Renal cortical epithelial cell (primary cell): Measurements from ENCODE around the gene KRT78. TPM values are rescaled to one million over a fixed set of nuclear protein-coding genes. Genes with fewer than 3 reads are reported as not detected.

Experiments
- DNase-seq: peaks from one replicate; pipeline ENCODE4 v3.0.0-alpha.2; 2011; ENCODE audit warnings: low read depth
- total RNA-seq: library from RNA; depleted of rRNA; stranded (reverse); fragments of >200 nt; gene quantifications from 2 replicates; pipeline ENCODE4 v1.2.3, GENCODE V29; 2014

The KRT78 gene
- total RNA-seq, 1 donor from 2014 or later = not detected

GRCh38 chr12:52839436-52840105, 9.2 kb downstream of the KRT78 start:
- no peak for DNase-seq

- DNase-seq = no peak
Measured at GRCh38 chr12:52838609-52839435, 10.0 kb downstream of the KRT78 start.

GRCh38 chr12:52837781-52838608, 10.8 kb downstream of the KRT78 start:
- no peak for DNase-seq

- peak; percentile 67 for DNase-seq
Measured at GRCh38 chr12:52837413-52837741, 11.4 kb downstream of the KRT78 start.

- DNase-seq = no peak
Measured at GRCh38 chr12:52836491-52837412, 12.0 kb downstream of the KRT78 start.

DNA sequence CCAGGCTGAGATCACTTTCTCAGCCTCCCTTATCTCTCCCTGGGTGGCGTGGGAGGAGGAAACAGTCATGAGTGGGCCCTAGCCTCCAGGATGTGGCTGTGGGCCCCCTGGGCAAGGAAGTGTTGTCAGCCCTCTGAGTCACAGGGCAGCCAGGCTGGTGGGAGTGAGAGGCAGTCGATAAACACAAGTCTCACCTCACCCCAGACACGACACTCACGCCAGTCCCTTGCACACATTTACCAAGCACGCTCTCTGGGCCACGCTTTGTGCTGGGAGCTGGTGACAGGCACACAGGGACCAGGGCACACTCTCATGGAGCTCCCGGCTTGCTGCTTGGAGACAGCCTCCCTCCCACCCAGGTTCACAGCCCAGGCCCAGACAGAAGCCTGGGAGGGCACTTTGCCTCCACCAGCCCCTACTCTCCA, 12.7 kb downstream of the KRT78 start:
- peak; percentile 26 for DNase-seq

DNA sequence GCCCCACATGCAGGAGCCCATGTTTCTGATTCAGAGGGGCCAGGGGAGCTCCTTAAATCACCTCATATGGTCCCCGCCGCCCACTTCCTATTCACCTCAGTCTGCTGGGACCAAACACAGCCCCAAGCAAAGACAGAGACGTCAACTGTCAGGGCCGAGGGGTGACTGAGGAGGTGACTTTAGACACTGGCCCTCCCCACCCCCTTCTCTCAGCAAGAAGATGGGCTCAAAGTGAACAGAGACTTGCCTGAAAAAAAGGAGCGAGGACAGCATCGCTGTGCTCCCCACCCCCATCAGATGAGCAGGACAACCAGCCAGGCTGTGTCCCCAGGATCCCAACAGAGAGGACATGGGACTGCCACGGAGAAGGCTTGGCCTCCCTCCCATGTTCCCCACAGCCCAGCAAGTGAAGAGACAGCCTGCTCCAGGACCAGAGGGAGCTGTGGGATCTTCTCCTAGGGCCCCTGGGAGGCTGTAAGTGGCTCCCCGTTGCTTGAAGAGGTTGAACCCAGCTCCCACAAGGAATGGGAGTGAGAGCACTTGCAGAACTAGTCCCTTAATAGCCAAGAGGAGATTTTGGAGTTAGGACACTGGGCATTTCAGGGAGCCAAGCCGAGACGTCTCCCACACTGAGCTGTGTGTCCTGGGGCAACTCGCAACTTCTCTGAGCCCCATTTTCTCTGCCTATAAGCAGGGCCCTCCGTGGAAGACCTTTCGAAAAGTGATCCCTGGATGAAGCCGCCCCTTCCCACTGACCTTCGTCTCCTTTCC, 13.3 kb downstream of the KRT78 start:
- no peak for DNase-seq

GRCh38 chr12:52834727-52835001, 14.1 kb downstream of the KRT78 start:
- no peak for DNase-seq

DNA sequence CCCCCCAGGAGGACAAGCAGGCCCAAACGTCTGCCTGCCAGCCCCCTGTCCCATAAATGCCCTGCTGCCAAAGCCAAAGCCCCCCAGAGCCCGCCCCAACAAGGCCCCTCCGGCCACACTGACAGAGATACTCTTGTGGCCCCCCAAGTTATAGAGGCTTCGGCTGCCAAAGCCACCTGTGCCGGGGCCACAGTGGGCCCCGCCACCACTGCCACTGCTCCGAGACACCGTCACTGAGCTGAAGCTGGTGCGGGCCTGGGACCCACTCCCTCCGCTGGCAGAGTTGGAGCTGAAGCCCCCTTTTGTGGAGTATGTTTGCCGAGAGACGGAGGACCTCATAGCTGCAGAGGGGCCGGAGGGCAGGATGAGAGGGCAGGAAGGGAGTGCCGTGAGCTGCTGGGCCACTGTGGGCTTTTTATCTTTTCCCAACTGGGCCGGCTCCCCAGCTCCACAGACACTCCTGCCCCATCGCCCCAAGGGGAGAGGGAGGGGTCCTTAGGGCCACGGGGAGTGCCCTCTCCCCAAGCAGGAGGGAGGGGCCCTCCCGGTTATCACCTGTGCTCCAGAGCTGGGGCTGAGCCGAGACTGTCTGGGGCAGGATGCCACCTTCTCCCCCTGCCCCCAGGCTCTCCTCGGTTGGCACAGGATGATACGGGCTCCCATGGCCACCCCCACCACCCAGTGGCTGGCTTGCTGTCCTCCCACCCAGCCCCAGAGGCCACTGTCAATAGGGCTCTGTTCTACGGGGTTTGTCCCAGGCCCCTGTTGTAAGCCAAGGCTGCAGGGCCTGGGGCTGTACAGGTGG, 14.7 kb downstream of the KRT78 start, which contains the start of gene KRT79:
TSS of gene KRT79 (minus strand) at position 390 of the 805 bp plus-strand sequence. CDS start at position 339, 51 bp downstream.
- DNase-seq = no peak

DNA sequence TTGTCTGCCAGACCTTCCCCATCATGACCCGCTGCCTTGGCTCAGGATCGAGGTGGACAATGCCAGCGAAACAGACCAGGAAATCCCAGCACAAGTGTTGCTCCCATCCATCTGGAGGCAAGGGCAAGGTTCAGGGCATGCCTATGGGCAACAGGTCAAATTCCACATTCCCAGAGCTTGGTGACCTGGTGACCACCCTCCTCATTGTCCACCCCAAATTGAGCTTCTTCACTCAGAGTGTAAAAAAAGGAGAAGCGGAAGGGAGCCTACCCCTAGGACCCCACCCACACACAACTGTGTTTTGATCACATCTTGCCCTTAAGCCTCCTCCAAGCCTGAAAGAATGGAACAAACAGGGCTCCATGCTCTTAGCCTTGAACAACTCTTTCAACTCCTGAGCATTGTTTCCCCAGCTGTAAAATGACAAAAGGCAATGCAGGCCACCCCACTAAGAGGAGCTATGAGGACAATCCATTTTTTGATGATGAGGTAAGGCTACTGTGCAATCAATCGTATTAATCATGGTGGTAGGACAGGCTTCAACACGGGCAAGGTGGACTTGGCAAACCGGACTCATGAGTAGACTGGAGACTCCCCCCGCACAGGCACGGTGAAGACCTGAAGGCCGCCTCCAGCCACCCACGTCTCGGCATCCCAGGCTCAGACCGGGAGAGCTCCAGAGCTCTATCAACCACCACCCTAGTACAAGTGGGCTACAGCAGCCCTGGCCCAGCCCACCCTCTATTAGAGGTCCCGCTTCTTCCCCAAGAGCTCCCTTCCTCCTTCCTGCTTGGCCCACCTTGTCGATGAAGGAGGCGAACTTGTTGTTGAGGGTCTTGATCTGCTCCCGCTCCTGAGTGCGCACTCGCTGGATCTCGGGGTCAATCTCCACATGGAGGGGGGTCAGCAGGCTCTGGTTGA, 15.5 kb downstream of the KRT78 start:
- DNase-seq = no peak

- DNase-seq = no peak
Measured at GRCh38 chr12:52832451-52832850, 16.3 kb downstream of the KRT78 start.

GRCh38 chr12:52831251-52831650, 17.5 kb downstream of the KRT78 start:
- no peak for DNase-seq

DNA sequence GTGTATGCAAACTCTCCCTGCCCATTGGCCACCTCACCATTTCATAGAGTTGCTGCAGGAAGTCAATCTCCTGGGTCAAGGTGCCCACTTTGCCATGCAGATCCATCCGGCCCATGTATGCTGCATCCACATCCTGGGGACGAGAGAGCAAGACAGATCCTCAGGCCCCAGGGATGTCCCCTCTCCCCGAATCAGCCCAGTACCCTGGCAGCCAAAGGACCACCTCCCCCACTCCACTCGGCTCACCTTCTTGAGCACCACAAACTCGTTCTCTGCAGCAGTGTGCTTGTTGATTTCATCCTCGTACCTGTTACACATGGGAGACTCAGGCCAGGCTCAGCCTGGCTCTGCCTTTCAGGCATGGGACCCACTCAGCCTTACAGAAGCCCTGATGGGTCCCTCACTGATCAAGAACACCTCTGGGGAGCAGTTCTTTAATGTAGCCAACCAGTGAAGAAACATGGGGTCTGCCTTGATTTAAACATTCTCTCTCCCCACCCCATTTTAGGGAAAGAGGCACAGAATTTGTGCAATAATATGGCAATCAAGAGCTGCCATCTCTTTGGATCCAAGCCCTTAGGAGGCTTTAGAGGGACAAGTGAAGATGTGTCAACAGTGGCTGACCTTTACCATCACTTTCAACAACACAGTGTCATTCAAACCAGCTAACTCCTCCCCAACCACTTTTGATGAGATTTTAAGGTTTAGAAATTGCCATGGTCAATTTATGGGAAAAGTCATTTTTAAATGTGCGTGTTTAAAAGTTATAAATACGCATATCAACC, 18.6 kb downstream of the KRT78 start:
- DNase-seq = no peak

DNA sequence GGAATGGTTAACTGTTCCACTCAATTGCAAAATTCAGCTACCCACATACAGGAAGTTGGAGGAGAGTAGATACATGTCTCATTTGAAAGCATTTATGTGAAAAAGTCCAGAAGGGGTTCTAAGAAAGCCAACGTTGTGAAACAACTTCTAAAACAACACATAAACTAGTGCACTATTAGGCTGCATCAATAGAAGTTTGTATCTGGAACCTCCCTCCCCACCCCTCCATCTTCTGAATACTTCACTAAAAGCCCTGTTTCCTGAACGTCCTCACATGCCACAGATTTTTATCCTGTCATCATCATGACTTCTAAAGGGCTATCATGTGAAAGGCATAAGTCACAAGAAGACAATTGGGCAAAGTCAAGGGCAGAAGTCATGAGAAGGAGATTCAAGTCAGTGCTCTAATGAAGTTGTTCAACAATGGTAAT, 20.2 kb downstream of the KRT78 start:
- DNase-seq = peak; percentile 48

- peak; percentile 57 for DNase-seq
Measured at GRCh38 chr12:52828156-52828555, 20.6 kb downstream of the KRT78 start.

DNA sequence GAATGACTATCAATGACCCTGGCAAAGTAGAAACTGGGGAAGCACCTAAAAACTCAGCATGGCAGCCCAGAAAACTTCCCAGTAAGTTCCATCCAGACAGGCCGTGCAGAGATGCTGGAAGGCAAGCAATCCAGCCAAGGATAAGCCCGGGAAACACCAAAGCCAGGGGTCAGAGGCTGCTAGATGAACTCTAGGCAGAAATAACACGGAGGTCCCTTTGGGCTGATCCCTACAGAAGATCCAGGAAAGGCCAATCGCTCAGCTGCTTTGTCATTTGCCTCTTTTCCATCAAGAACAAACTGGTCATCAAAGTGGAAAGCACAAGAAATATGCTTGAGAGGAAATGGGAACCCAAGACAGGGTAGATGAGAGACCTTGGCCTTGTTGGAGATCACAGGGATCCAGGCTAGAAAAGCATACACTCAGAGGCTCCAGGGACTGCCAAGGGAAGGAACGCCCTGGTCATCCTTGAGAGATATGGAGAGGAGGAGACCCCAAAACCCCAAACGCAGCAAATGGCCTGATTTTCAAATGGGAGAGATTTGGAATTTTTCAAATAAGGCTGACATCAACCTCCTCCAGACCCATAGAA, 21.2 kb downstream of the KRT78 start:
- no peak for DNase-seq
